Endothelial cell of umbilical vein (primary cell): ENCODE measurements around the gene PLA2G15. TPM values are rescaled to one million over a fixed set of nuclear protein-coding genes. Genes with fewer than 3 reads are reported as not detected.

Experiments
- BruUV-seq: library from RNA; stranded (reverse); fragments of 400-500 nt; replicated peaks from 2 replicates; lab custom pipeline; 2021; lab: Mats Ljungman, UMichigan
- CTCF ChIA-PET: fragments of 300-600, 350-600 bp; sonication (Branson Sonifier 250); formaldehyde crosslinking; loops from one replicate; lab custom pipeline; 2021; ENCODE audit warnings: antibody characterized with exemption, inconsistent platforms; lab: Charles Lee
- POLR2A ChIA-PET: fragments of 300-600, 350-600 bp; sonication (Branson Sonifier 250); formaldehyde crosslinking; loops from one replicate; lab custom pipeline; 2021; ENCODE audit warnings: antibody characterized with exemption, inconsistent platforms; lab: Charles Lee
- DNase-seq: peaks from one replicate; pipeline ENCODE4 v3.0.0-alpha.2; 2011; ENCODE audit warnings: low read depth, low spot score
- FAIRE-seq: peaks from 2 replicates; lab custom pipeline; 2011; peaks lifted over from hg19 to GRCh38; lab: Jason Lieb, UNC
- H2AFZ ChIP-seq: 2 replicates; pipeline ENCODE4 v1.6.0; 2012; ENCODE audit warnings: low read depth, low read length, control low read depth, inconsistent platforms
- H3K27ac ChIP-seq: 2 replicates; pipeline ENCODE4 v1.5.1; 2011; ENCODE audit warnings: low read depth, mild to moderate bottlenecking, control low read depth, low read length, moderate library complexity; ENCODE audit not compliant: insufficient read depth
- H3K27me3 ChIP-seq, 2 experiments: 2 replicates each; pipeline versions ENCODE4 v1.6.0 to v1.6.1; 2011; ENCODE audit warnings: low read length in 2 of 2, mixed read lengths in 1 of 2; ENCODE audit not compliant: control insufficient read depth in 2 of 2, insufficient read depth in 2 of 2
- H3K36me3 ChIP-seq, 2 experiments: 2 replicates in 1 of 2; 3 replicates in 1 of 2; pipeline ENCODE4 v1.5.1; 2011; ENCODE audit warnings: low read length in 2 of 2, mild to moderate bottlenecking in 1 of 2, moderate library complexity in 1 of 2; ENCODE audit not compliant: control insufficient read depth in 2 of 2, insufficient read depth in 2 of 2; ENCODE audit errors: extremely low read depth in 1 of 2
- H3K4me1 ChIP-seq: 3 replicates; pipeline ENCODE4 v1.5.1; 2011; ENCODE audit warnings: mild to moderate bottlenecking, low read length; ENCODE audit not compliant: control insufficient read depth, insufficient read depth; ENCODE audit errors: extremely low read depth
- H3K4me2 ChIP-seq: 2 replicates; pipeline ENCODE4 v1.6.1; 2011; ENCODE audit warnings: low read length, control low read depth, mixed read lengths; ENCODE audit not compliant: insufficient read depth
- H3K4me3 ChIP-seq, 3 experiments: fragments of 200-600 bp in 1 of 3; sonication (generic), shearing (Covaris generic) in 1 of 3; replicated peaks in 1 of 3; 2 replicates each; pipeline ENCODE4 v1.5.1; 2011 to 2016; ENCODE audit warnings: control low read depth in 3 of 3, low read length in 3 of 3, mild to moderate bottlenecking in 2 of 3, inconsistent platforms in 1 of 3, low read depth in 1 of 3, moderate library complexity in 1 of 3; ENCODE audit not compliant: insufficient read depth in 1 of 3
- H3K79me2 ChIP-seq: 2 replicates; pipeline ENCODE4 v1.6.0; 2012; ENCODE audit warnings: low read length, inconsistent platforms; ENCODE audit not compliant: control insufficient read depth, insufficient read depth
- H3K9ac ChIP-seq: replicated peaks from 2 replicates; pipeline ENCODE3; 2011; ENCODE audit warnings: low read length, control low read depth; ENCODE audit not compliant: insufficient read depth; ENCODE audit errors: extremely low read depth
- H3K9me1 ChIP-seq: replicated peaks from 3 replicates; pipeline ENCODE4 v1.6.0; 2011; ENCODE audit warnings: mild to moderate bottlenecking, low read length; ENCODE audit not compliant: control insufficient read depth, insufficient read depth; ENCODE audit errors: extremely low read depth
- H3K9me3 ChIP-seq: replicated peaks from 2 replicates; pipeline ENCODE4 v1.5.1; 2012; ENCODE audit warnings: low read length, inconsistent platforms; ENCODE audit not compliant: control insufficient read depth, insufficient read depth
- H4K20me1 ChIP-seq: replicated peaks from 2 replicates; pipeline ENCODE3; 2011; ENCODE audit warnings: mild to moderate bottlenecking, low read length; ENCODE audit not compliant: control insufficient read depth, insufficient read depth; ENCODE audit errors: extremely low read depth
- EZH2 ChIP-seq: IDR thresholded peaks from 2 replicates; pipeline ENCODE4 v1.6.1; 2012; ENCODE audit warnings: borderline replicate concordance, low read depth, mild to moderate bottlenecking, moderate library complexity, low read length, inconsistent platforms; ENCODE audit not compliant: severe bottlenecking
- GATA2 ChIP-seq: IDR thresholded peaks from 2 replicates; pipeline ENCODE4 v1.7.0; 2011; ENCODE audit warnings: low read depth, mild to moderate bottlenecking, moderate library complexity, mixed read lengths, low read length; ENCODE audit not compliant: insufficient read length, insufficient read depth
- JUN ChIP-seq: IDR thresholded peaks from 2 replicates; pipeline ENCODE4 v1.6.1; 2011; ENCODE audit warnings: borderline replicate concordance, low read depth; ENCODE audit not compliant: insufficient read length, insufficient read depth
- POLR2A ChIP-seq: IDR thresholded peaks from 2 replicates; pipeline ENCODE4 v1.6.1; 2012; ENCODE audit warnings: low read depth, mild to moderate bottlenecking, control low read depth, low read length
- POLR2AphosphoS5 ChIP-seq: IDR thresholded peaks from 2 replicates; pipeline ENCODE4 v1.6.1; 2012; ENCODE audit warnings: low read depth, mild to moderate bottlenecking, control low read depth, low read length, moderate library complexity; ENCODE audit not compliant: insufficient read depth
- dilution Hi-C: fragments of 300-500 bp; cut with MboI; formaldehyde crosslinking; loops from one replicate; pipeline ENCODE4 v1.15.0; 2019; ENCODE audit warnings: low sequenced_read_pairs; ENCODE audit not compliant: extremely low pct_ligation_motif_present
- intact Hi-C: fragments of 100-400 bp; cut with micrococcal nuclease; formaldehyde crosslinking; loops from one replicate; pipeline ENCODE4 v1.10.0; 2022
- polyA plus RNA-seq, 4 experiments: library from polyadenylated mRNA; depleted of rRNA in 3 of 4; stranded (reverse) in 3 of 4; unstranded in 1 of 4; fragments of >200 nt; gene quantifications; 2 replicates each; pipeline versions ENCODE4 v1.2.1 to v1.2.3, GENCODE V29; 2011 to 2012; ENCODE audit warnings: missing spikeins in 1 of 4
- total RNA-seq: library from RNA; stranded (reverse); gene quantifications from 2 replicates; pipeline ENCODE4 v1.2.3, GENCODE V29; 2021
- TF ChIP-seq, protein P1 (sequence below), 2 donors: IDR thresholded peaks; 1 replicate in 1 of 2; 2 replicates in 1 of 2; pipeline ENCODE4 v1.5.1; 2011; ENCODE audit warnings: low read length in 2 of 2, mild to moderate bottlenecking in 2 of 2, moderate library complexity in 2 of 2, control low read depth in 1 of 2, inconsistent platforms in 1 of 2, low read depth in 1 of 2; ENCODE audit not compliant: insufficient read depth in 1 of 2; ENCODE audit errors: extremely low read depth in 1 of 2

The PLA2G15 gene
- total and polyA plus RNA-seq, 2 donors (not counting 3 experiments of a cell fraction or from before 2014, with no cell fraction given) = 24.3 to 41.8 TPM

DNA sequence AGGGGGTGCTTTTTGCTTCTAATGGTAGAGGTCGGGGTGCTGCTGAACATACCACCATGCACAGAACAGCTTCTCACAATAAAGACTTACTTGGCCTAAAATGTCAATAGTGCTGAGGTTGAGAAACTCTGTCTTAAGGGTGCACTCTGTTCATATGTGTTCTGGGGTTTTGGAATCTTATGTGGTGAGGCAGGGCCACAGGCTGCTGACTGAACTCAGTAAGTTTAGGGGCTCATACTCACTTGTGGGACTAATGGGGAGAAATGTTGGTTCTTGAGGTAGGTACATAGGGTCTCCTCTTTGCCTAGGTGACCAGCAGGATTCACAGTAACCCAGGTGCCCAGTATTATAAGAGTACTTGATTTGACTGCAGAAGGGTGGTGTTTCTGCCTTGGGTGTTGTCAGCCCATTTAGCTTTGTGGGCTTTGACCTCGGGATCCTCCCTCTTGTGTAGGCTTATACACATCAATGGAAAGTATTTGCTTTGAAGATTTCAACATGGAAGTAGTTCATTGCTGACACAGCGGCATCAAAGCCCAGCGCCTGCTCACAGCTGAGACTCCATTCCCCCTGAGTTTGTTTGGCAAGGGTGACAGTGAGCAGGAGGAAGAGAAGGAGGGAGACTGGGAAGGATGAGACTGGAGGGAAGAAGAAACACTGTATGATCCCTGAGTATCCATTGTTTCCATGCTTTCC lies 36.3 kb downstream of the PLA2G15 start:
- no peak overlapping the region for H3K4me2 ChIP-seq
- TF ChIP-seq, protein P1, sequence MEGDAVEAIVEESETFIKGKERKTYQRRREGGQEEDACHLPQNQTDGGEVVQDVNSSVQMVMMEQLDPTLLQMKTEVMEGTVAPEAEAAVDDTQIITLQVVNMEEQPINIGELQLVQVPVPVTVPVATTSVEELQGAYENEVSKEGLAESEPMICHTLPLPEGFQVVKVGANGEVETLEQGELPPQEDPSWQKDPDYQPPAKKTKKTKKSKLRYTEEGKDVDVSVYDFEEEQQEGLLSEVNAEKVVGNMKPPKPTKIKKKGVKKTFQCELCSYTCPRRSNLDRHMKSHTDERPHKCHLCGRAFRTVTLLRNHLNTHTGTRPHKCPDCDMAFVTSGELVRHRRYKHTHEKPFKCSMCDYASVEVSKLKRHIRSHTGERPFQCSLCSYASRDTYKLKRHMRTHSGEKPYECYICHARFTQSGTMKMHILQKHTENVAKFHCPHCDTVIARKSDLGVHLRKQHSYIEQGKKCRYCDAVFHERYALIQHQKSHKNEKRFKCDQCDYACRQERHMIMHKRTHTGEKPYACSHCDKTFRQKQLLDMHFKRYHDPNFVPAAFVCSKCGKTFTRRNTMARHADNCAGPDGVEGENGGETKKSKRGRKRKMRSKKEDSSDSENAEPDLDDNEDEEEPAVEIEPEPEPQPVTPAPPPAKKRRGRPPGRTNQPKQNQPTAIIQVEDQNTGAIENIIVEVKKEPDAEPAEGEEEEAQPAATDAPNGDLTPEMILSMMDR (IDR thresholded peaks at IDR 0.05; ENCODE audit: extremely low read depth in 1 of 2, insufficient read depth in 1 of 2, low read depth in 1 of 2, low read length in 2 of 2) = no peak
- no peak for TF ChIP-seq POLR2AphosphoS5
- TF ChIP-seq JUN = no peak
- no peak for TF ChIP-seq POLR2A
- TF ChIP-seq EZH2 = no peak
- TF ChIP-seq GATA2 = no peak
- no peaks in the 10 kb centered on the region for H3K9me1 ChIP-seq
- H2AFZ ChIP-seq = no peak overlapping the region
- H3K27me3 ChIP-seq = no peaks in the 10 kb centered on the region
- no peak overlapping the region for H3K9ac ChIP-seq
- DNase-seq = no peak
- no peaks in the 10 kb centered on the region for H4K20me1 ChIP-seq
- intact Hi-C loops = no loop called here
- no peak overlapping the region for H3K4me3 ChIP-seq
- H3K9me3 ChIP-seq = no peaks in the 10 kb centered on the region
- H3K36me3 ChIP-seq = peaks cover 4 to 6% of the 10 kb centered on the region in 2 experiments
- H3K79me2 ChIP-seq = peaks cover 44% of the 10 kb centered on the region
- no peak for FAIRE-seq
- no TSS peak for BruUV-seq
- dilution Hi-C loops = no loop called here
- ChIA-PET POLR2A (no interaction called here), CTCF (no interaction called here)
- H3K4me1 ChIP-seq = peaks cover 21% of the 10 kb centered on the region
- no peak overlapping the region for H3K27ac ChIP-seq
